Endothelial cell of umbilical vein (primary cell): ENCODE results near the gene TTC22. TPM values are rescaled to one million over a fixed set of nuclear protein-coding genes. Genes with fewer than 3 reads are reported as not detected.

Experiments used
- BruUV-seq: library from RNA; stranded (reverse); fragments of 400-500 nt; replicated peaks from 2 replicates; lab custom pipeline; 2021; lab: Mats Ljungman, UMichigan
- CTCF ChIA-PET: fragments of 300-600, 350-600 bp; sonication (Branson Sonifier 250); formaldehyde crosslinking; loops from one replicate; lab custom pipeline; 2021; ENCODE audit warnings: antibody characterized with exemption, inconsistent platforms; lab: Charles Lee
- POLR2A ChIA-PET: fragments of 300-600, 350-600 bp; sonication (Branson Sonifier 250); formaldehyde crosslinking; loops from one replicate; lab custom pipeline; 2021; ENCODE audit warnings: antibody characterized with exemption, inconsistent platforms; lab: Charles Lee
- DNase-seq: peaks from one replicate; pipeline ENCODE4 v3.0.0-alpha.2; 2011; ENCODE audit warnings: low read depth, low spot score
- FAIRE-seq: peaks from 2 replicates; lab custom pipeline; 2011; peaks lifted over from hg19 to GRCh38; lab: Jason Lieb, UNC
- H2AFZ ChIP-seq: 2 replicates; pipeline ENCODE4 v1.6.0; 2012; ENCODE audit warnings: low read depth, low read length, control low read depth, inconsistent platforms
- H3K27ac ChIP-seq: 2 replicates; pipeline ENCODE4 v1.5.1; 2011; ENCODE audit warnings: low read depth, mild to moderate bottlenecking, control low read depth, low read length, moderate library complexity; ENCODE audit not compliant: insufficient read depth
- H3K27me3 ChIP-seq, 2 experiments: 2 replicates each; pipeline versions ENCODE4 v1.6.0 to v1.6.1; 2011; ENCODE audit warnings: low read length in 2 of 2, mixed read lengths in 1 of 2; ENCODE audit not compliant: control insufficient read depth in 2 of 2, insufficient read depth in 2 of 2
- H3K36me3 ChIP-seq, 2 experiments: 2 replicates in 1 of 2; 3 replicates in 1 of 2; pipeline ENCODE4 v1.5.1; 2011; ENCODE audit warnings: low read length in 2 of 2, mild to moderate bottlenecking in 1 of 2, moderate library complexity in 1 of 2; ENCODE audit not compliant: control insufficient read depth in 2 of 2, insufficient read depth in 2 of 2; ENCODE audit errors: extremely low read depth in 1 of 2
- H3K4me1 ChIP-seq: 3 replicates; pipeline ENCODE4 v1.5.1; 2011; ENCODE audit warnings: mild to moderate bottlenecking, low read length; ENCODE audit not compliant: control insufficient read depth, insufficient read depth; ENCODE audit errors: extremely low read depth
- H3K4me2 ChIP-seq: 2 replicates; pipeline ENCODE4 v1.6.1; 2011; ENCODE audit warnings: low read length, control low read depth, mixed read lengths; ENCODE audit not compliant: insufficient read depth
- H3K4me3 ChIP-seq, 3 experiments: fragments of 200-600 bp in 1 of 3; sonication (generic), shearing (Covaris generic) in 1 of 3; replicated peaks in 1 of 3; 2 replicates each; pipeline ENCODE4 v1.5.1; 2011 to 2016; ENCODE audit warnings: control low read depth in 3 of 3, low read length in 3 of 3, mild to moderate bottlenecking in 2 of 3, inconsistent platforms in 1 of 3, low read depth in 1 of 3, moderate library complexity in 1 of 3; ENCODE audit not compliant: insufficient read depth in 1 of 3
- H3K79me2 ChIP-seq: 2 replicates; pipeline ENCODE4 v1.6.0; 2012; ENCODE audit warnings: low read length, inconsistent platforms; ENCODE audit not compliant: control insufficient read depth, insufficient read depth
- H3K9ac ChIP-seq: replicated peaks from 2 replicates; pipeline ENCODE3; 2011; ENCODE audit warnings: low read length, control low read depth; ENCODE audit not compliant: insufficient read depth; ENCODE audit errors: extremely low read depth
- H3K9me1 ChIP-seq: replicated peaks from 3 replicates; pipeline ENCODE4 v1.6.0; 2011; ENCODE audit warnings: mild to moderate bottlenecking, low read length; ENCODE audit not compliant: control insufficient read depth, insufficient read depth; ENCODE audit errors: extremely low read depth
- H3K9me3 ChIP-seq: replicated peaks from 2 replicates; pipeline ENCODE4 v1.5.1; 2012; ENCODE audit warnings: low read length, inconsistent platforms; ENCODE audit not compliant: control insufficient read depth, insufficient read depth
- H4K20me1 ChIP-seq: replicated peaks from 2 replicates; pipeline ENCODE3; 2011; ENCODE audit warnings: mild to moderate bottlenecking, low read length; ENCODE audit not compliant: control insufficient read depth, insufficient read depth; ENCODE audit errors: extremely low read depth
- EZH2 ChIP-seq: IDR thresholded peaks from 2 replicates; pipeline ENCODE4 v1.6.1; 2012; ENCODE audit warnings: borderline replicate concordance, low read depth, mild to moderate bottlenecking, moderate library complexity, low read length, inconsistent platforms; ENCODE audit not compliant: severe bottlenecking
- FOS ChIP-seq: IDR thresholded peaks from 2 replicates; pipeline ENCODE4 v1.6.1; 2011; ENCODE audit warnings: mild to moderate bottlenecking, low read length, moderate library complexity, borderline replicate concordance; ENCODE audit not compliant: insufficient read depth
- GATA2 ChIP-seq: IDR thresholded peaks from 2 replicates; pipeline ENCODE4 v1.7.0; 2011; ENCODE audit warnings: low read depth, mild to moderate bottlenecking, moderate library complexity, mixed read lengths, low read length; ENCODE audit not compliant: insufficient read length, insufficient read depth
- JUN ChIP-seq: IDR thresholded peaks from 2 replicates; pipeline ENCODE4 v1.6.1; 2011; ENCODE audit warnings: borderline replicate concordance, low read depth; ENCODE audit not compliant: insufficient read length, insufficient read depth
- MYC ChIP-seq: IDR thresholded peaks from one replicate; pipeline ENCODE4 v1.6.1; 2011; ENCODE audit warnings: mild to moderate bottlenecking, low read depth, low read length
- POLR2A ChIP-seq: IDR thresholded peaks from 2 replicates; pipeline ENCODE4 v1.6.1; 2012; ENCODE audit warnings: low read depth, mild to moderate bottlenecking, control low read depth, low read length
- POLR2AphosphoS5 ChIP-seq: IDR thresholded peaks from 2 replicates; pipeline ENCODE4 v1.6.1; 2012; ENCODE audit warnings: low read depth, mild to moderate bottlenecking, control low read depth, low read length, moderate library complexity; ENCODE audit not compliant: insufficient read depth
- dilution Hi-C: fragments of 300-500 bp; cut with MboI; formaldehyde crosslinking; loops from one replicate; pipeline ENCODE4 v1.15.0; 2019; ENCODE audit warnings: low sequenced_read_pairs; ENCODE audit not compliant: extremely low pct_ligation_motif_present
- intact Hi-C: fragments of 100-400 bp; cut with micrococcal nuclease; formaldehyde crosslinking; loops from one replicate; pipeline ENCODE4 v1.10.0; 2022
- polyA plus RNA-seq, 4 experiments: library from polyadenylated mRNA; depleted of rRNA in 3 of 4; stranded (reverse) in 3 of 4; unstranded in 1 of 4; fragments of >200 nt; gene quantifications; 2 replicates each; pipeline versions ENCODE4 v1.2.1 to v1.2.3, GENCODE V29; 2011 to 2012; ENCODE audit warnings: missing spikeins in 1 of 4
- total RNA-seq: library from RNA; stranded (reverse); gene quantifications from 2 replicates; pipeline ENCODE4 v1.2.3, GENCODE V29; 2021
- TF ChIP-seq, protein P1 (sequence below), 2 donors: IDR thresholded peaks; 1 replicate in 1 of 2; 2 replicates in 1 of 2; pipeline ENCODE4 v1.5.1; 2011; ENCODE audit warnings: low read length in 2 of 2, mild to moderate bottlenecking in 2 of 2, moderate library complexity in 2 of 2, control low read depth in 1 of 2, inconsistent platforms in 1 of 2, low read depth in 1 of 2; ENCODE audit not compliant: insufficient read depth in 1 of 2; ENCODE audit errors: extremely low read depth in 1 of 2
- TF ChIP-seq, protein P2 (sequence below): IDR thresholded peaks from 2 replicates; pipeline ENCODE4 v1.6.1; 2011; ENCODE audit not compliant: insufficient read depth, insufficient read length

TTC22 gene
- total and polyA plus RNA-seq, 2 donors (not counting 3 experiments of a cell fraction or from before 2014, with no cell fraction given) = not detected

DNA sequence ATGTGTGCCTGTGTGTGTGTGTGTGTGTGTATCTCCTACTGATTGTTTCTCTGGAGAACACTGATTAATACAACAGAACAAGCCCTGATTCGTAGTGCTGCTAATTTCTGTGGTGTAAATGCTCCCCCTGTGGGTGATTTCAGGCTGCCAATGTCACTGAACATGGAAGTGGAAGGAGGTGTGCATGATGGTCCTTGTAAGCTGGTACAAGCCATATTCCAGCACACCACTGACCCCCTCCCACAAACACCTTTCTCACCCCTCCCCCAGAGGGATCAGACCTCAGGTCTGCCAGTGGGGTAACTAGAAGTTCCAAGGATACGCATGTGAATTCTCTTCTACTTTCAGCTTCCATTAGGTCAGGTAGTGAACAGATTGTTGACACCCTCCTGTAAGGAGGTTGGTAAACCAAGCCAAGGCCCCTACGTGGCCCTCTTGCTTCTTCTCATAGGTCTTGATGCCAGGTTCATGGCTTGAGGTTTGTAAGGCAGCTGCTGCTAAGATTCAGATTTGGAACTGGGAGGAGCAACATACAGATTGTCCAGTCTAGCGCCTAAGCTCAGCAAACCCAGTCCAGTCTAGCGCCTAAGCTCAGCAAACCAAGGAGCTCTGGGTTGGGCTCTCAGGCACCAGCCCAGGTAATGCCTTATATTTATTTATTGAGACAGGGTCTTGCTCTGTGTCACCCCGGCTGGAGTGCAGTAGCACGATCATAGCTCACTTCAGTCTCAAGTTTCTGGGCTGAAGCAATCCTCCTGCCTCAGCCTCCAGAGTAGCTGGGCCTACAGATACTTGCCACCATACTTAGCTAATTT, 47.2 kb upstream of the TTC22 start:
- H3K9ac ChIP-seq = no peak overlapping the region
- dilution Hi-C loops (no loop called here), intact Hi-C loops (no loop called here)
- no peaks in the 10 kb centered on the region for H3K9me1 ChIP-seq
- DNase-seq (no peak), FAIRE-seq (peak; percentile 15)
- H3K36me3 ChIP-seq = peaks cover 16 to 22% of the 10 kb centered on the region in 2 experiments
- H3K27ac ChIP-seq = no peak overlapping the region
- no peak overlapping the region for H3K4me3 ChIP-seq
- BruUV-seq = no TSS peak
- H3K79me2 ChIP-seq = no peaks in the 10 kb centered on the region
- H3K4me2 ChIP-seq = no peak overlapping the region
- no peak overlapping the region for H2AFZ ChIP-seq
- no peaks in the 10 kb centered on the region for H4K20me1 ChIP-seq
- ChIA-PET CTCF (no interaction called here), POLR2A (no interaction called here)
- no peaks in the 10 kb centered on the region for H3K4me1 ChIP-seq
- H3K9me3 ChIP-seq = no peaks in the 10 kb centered on the region
- no peak for TF ChIP-seq GATA2
- TF ChIP-seq, protein P1, sequence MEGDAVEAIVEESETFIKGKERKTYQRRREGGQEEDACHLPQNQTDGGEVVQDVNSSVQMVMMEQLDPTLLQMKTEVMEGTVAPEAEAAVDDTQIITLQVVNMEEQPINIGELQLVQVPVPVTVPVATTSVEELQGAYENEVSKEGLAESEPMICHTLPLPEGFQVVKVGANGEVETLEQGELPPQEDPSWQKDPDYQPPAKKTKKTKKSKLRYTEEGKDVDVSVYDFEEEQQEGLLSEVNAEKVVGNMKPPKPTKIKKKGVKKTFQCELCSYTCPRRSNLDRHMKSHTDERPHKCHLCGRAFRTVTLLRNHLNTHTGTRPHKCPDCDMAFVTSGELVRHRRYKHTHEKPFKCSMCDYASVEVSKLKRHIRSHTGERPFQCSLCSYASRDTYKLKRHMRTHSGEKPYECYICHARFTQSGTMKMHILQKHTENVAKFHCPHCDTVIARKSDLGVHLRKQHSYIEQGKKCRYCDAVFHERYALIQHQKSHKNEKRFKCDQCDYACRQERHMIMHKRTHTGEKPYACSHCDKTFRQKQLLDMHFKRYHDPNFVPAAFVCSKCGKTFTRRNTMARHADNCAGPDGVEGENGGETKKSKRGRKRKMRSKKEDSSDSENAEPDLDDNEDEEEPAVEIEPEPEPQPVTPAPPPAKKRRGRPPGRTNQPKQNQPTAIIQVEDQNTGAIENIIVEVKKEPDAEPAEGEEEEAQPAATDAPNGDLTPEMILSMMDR (IDR thresholded peaks at IDR 0.05; ENCODE audit: extremely low read depth in 1 of 2, insufficient read depth in 1 of 2, low read depth in 1 of 2, low read length in 2 of 2) = no peak
- TF ChIP-seq FOS = no peak
- TF ChIP-seq EZH2 = no peak
- TF ChIP-seq POLR2AphosphoS5 = no peak
- TF ChIP-seq, protein P2, sequence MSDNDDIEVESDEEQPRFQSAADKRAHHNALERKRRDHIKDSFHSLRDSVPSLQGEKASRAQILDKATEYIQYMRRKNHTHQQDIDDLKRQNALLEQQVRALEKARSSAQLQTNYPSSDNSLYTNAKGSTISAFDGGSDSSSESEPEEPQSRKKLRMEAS = no peak
- no peak for TF ChIP-seq JUN
- no peak for TF ChIP-seq POLR2A
- no peak for TF ChIP-seq MYC
- H3K27me3 ChIP-seq = no peaks in the 10 kb centered on the region
